K562 (cell line): Measurements from ENCODE around the gene NTRK1. TPM values are rescaled to one million over a fixed set of nuclear protein-coding genes. Genes with fewer than 3 reads are reported as not detected.

ENCODE experiments used
- BRF2 ChIP-seq: IDR thresholded peaks from 3 replicates; pipeline ENCODE4 v1.6.1; 2011; ENCODE audit warnings: borderline replicate concordance, mild to moderate bottlenecking; ENCODE audit not compliant: insufficient read length, insufficient read depth
- HDAC3 ChIP-seq: fragments of 450-650 bp; IDR thresholded peaks from 2 replicates; pipeline ENCODE4 v1.6.1; 2018; ENCODE audit warnings: borderline replicate concordance, mild to moderate bottlenecking, moderate library complexity; ENCODE audit not compliant: partially characterized antibody
- ILF3 ChIP-seq: fragments of 450-650 bp; IDR thresholded peaks from 2 replicates; pipeline ENCODE4 v1.6.1; 2018; ENCODE audit warnings: antibody characterized with exemption, mild to moderate bottlenecking, moderate library complexity, borderline replicate concordance
- KLF1 ChIP-seq: fragments of 450-650 bp; IDR thresholded peaks from 2 replicates; pipeline ENCODE4 v1.6.1; 2016; ENCODE audit warnings: missing genetic modification characterization, missing compliant biosample characterization
- MXD1 ChIP-seq: fragments of 250-450 bp; sonication (Bioruptor Pico); IDR thresholded peaks from 2 replicates; pipeline ENCODE4 v1.8.0; 2021; ENCODE audit warnings: borderline replicate concordance, mild to moderate bottlenecking, moderate library complexity; ENCODE audit not compliant: poor library complexity, severe bottlenecking
- PHB ChIP-seq: fragments of 250-450 bp; sonication (Bioruptor Pico); IDR thresholded peaks from 2 replicates; pipeline ENCODE4 v1.5.0; 2021
- RB1 ChIP-seq: fragments of 450-650 bp; IDR thresholded peaks from 2 replicates; pipeline ENCODE4 v1.6.1; 2017; ENCODE audit warnings: low read depth, mild to moderate bottlenecking
- SMARCE1 ChIP-seq: fragments of 450-650 bp; IDR thresholded peaks from 2 replicates; pipeline ENCODE4 v1.7.1; 2016; ENCODE audit warnings: mild to moderate bottlenecking
- ZFX ChIP-seq: sonication (generic); formaldehyde crosslinking; IDR thresholded peaks from 2 replicates; pipeline ENCODE4 v1.8.0; 2022; ENCODE audit warnings: mild to moderate bottlenecking, missing genetic modification reagents, moderate library complexity
- ZNF124 ChIP-seq: sonication (generic); formaldehyde crosslinking; IDR thresholded peaks from 2 replicates; pipeline ENCODE4 v1.8.1; 2022; ENCODE audit warnings: missing genetic modification reagents
- ZNF143 ChIP-seq: sonication (generic); formaldehyde crosslinking; IDR thresholded peaks from 2 replicates; pipeline ENCODE4 v1.9.0; 2022; ENCODE audit warnings: mild to moderate bottlenecking, missing genetic modification reagents
- ZNF551 ChIP-seq: fragments of 250-450 bp; sonication (Bioruptor Pico); IDR thresholded peaks from 2 replicates; pipeline ENCODE4 v1.5.0; 2021; ENCODE audit warnings: mild to moderate bottlenecking, moderate library complexity
- polyA plus RNA-seq, 8 experiments: library from polyadenylated mRNA; depleted of rRNA in 4 of 8; stranded (reverse) in 5 of 8; unstranded in 3 of 8; fragments of >200 nt; fragmentation: Nextera tagmentation in 2 of 8; fragmentation: Illumina TruSeq in 1 of 8; extraction: Ambion mirVana in 2 of 8; extraction: Trizol in 1 of 8; gene quantifications; 2 replicates each; pipeline versions ENCODE4 v1.2.1 to v1.2.3, GENCODE V29; 2011 to 2014; ENCODE audit warnings: inconsistent platforms in 1 of 8, missing spikeins in 1 of 8
- total RNA-seq, 7 experiments: library from RNA; depleted of rRNA in 6 of 7; stranded (reverse); fragments of >200 nt in 6 of 7; fragmentation: Illumina TruSeq in 2 of 7; extraction: Trizol in 2 of 7; gene quantifications; 2 replicates each; pipeline versions ENCODE4 v1.2.1 to v1.2.3, GENCODE V29; 2011 to 2021; ENCODE audit warnings: low replicate concordance in 1 of 7
- TF ChIP-seq, protein P1 (sequence below): fragments of 250-450 bp; sonication (Bioruptor Pico); IDR thresholded peaks from 2 replicates; pipeline ENCODE4 v1.9.0; 2021; ENCODE audit warnings: mild to moderate bottlenecking, inconsistent platforms
- TF ChIP-seq, protein P2 (sequence below), 2 experiments: fragments of 450-650 bp in 1 of 2; sonication (generic) in 1 of 2; formaldehyde crosslinking in 1 of 2; IDR thresholded peaks in 1 of 2; conservative IDR thresholded peaks in 1 of 2; 2 replicates each; pipeline versions ENCODE4 v1.6.1 to v1.8.1; 2016 to 2023; ENCODE audit warnings: mild to moderate bottlenecking in 2 of 2, moderate library complexity in 2 of 2, inconsistent platforms in 1 of 2, missing genetic modification reagents in 1 of 2
- TF ChIP-seq, protein P3 (sequence below): sonication (generic); formaldehyde crosslinking; IDR thresholded peaks from 2 replicates; pipeline ENCODE4 v1.8.0; 2022; ENCODE audit warnings: mild to moderate bottlenecking, low read depth, missing genetic modification reagents
- TF ChIP-seq, protein P4 (sequence below): sonication (generic); IDR thresholded peaks from 2 replicates; pipeline ENCODE4 v1.6.1; 2016

NTRK1 gene
- total and polyA plus RNA-seq, 9 of the 15 experiments (the other 6 are each of a cell fraction or from before 2014, with no cell fraction given) = 0.46 to 30.0 (median 7.9) TPM

DNA sequence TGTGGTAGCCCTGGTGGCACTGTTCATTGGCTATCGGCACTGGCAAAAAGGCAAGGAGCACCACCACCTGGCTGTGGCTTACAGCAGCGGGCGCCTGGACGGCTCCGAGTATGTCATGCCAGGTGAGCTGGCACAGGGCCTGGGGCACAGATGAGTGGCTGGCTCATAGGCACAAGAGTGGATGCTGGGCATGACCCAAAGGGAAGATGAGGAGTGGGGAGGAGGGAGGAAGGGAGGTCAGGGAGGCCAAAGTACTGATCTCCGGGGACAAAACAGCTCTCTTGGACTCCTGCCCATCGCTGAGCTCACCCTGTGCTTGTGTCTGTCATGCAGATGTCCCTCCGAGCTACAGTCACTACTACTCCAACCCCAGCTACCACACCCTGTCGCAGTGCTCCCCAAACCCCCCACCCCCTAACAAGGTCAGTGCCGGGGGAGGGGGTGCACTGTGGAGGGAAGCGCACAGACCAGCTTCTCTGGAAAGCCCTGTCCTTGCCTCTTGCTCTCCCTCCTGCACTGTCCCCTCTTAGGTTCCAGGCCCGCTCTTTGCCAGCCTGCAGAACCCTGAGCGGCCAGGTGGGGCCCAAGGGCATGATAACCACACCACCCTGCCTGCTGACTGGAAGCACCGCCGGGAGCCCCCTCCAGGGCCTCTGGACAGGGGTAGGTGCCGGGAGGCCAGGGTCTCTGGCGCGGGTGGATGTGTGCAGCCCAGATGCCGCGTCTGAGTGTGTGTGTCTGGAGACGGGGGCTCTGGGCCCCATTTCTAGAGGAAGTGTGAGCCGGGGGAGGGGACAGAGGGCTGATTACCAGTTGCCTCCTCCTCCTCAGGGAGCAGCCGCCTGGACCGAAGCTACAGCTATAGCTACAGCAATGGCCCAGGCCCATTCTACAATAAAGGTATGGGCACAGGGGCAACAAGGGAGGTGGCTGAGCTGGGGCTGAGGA, 52.5 kb downstream of the NTRK1 start (continued):
- TF ChIP-seq, protein P1, sequence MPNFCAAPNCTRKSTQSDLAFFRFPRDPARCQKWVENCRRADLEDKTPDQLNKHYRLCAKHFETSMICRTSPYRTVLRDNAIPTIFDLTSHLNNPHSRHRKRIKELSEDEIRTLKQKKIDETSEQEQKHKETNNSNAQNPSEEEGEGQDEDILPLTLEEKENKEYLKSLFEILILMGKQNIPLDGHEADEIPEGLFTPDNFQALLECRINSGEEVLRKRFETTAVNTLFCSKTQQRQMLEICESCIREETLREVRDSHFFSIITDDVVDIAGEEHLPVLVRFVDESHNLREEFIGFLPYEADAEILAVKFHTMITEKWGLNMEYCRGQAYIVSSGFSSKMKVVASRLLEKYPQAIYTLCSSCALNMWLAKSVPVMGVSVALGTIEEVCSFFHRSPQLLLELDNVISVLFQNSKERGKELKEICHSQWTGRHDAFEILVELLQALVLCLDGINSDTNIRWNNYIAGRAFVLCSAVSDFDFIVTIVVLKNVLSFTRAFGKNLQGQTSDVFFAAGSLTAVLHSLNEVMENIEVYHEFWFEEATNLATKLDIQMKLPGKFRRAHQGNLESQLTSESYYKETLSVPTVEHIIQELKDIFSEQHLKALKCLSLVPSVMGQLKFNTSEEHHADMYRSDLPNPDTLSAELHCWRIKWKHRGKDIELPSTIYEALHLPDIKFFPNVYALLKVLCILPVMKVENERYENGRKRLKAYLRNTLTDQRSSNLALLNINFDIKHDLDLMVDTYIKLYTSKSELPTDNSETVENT (CRISPR knock-in tag) = no peak
- TF ChIP-seq, protein P2, sequence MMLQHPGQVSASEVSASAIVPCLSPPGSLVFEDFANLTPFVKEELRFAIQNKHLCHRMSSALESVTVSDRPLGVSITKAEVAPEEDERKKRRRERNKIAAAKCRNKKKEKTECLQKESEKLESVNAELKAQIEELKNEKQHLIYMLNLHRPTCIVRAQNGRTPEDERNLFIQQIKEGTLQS (IDR thresholded peaks at IDR 0.05) = peak; percentile 76
- TF ChIP-seq, protein P2 (CRISPR knock-in tag; conservative IDR thresholded peaks at IDR 0.05) = no peak
- no peak for TF ChIP-seq ILF3
- TF ChIP-seq ZNF551 (CRISPR knock-in tag) = no peak
- TF ChIP-seq, protein P3, sequence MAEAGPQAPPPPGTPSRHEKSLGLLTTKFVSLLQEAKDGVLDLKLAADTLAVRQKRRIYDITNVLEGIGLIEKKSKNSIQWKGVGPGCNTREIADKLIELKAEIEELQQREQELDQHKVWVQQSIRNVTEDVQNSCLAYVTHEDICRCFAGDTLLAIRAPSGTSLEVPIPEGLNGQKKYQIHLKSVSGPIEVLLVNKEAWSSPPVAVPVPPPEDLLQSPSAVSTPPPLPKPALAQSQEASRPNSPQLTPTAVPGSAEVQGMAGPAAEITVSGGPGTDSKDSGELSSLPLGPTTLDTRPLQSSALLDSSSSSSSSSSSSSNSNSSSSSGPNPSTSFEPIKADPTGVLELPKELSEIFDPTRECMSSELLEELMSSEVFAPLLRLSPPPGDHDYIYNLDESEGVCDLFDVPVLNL (CRISPR knock-in tag) = no peak
- 0 out of 2 replicates have a peak, but pooled peaks have one; percentile 18 for TF ChIP-seq RB1
- TF ChIP-seq ZFX (CRISPR knock-in tag) = peak; percentile 71
- no peak for TF ChIP-seq HDAC3
- TF ChIP-seq SMARCE1 = peak; percentile 26; the same call in 1 of the 2 replicates
- no peak for TF ChIP-seq ZNF124 (CRISPR knock-in tag)
- TF ChIP-seq, protein P4, sequence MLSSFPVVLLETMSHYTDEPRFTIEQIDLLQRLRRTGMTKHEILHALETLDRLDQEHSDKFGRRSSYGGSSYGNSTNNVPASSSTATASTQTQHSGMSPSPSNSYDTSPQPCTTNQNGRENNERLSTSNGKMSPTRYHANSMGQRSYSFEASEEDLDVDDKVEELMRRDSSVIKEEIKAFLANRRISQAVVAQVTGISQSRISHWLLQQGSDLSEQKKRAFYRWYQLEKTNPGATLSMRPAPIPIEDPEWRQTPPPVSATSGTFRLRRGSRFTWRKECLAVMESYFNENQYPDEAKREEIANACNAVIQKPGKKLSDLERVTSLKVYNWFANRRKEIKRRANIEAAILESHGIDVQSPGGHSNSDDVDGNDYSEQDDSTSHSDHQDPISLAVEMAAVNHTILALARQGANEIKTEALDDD = no peak
- TF ChIP-seq BRF2 = no peak
- TF ChIP-seq MXD1 (CRISPR knock-in tag) = no peak
- peak; percentile 10; the same call in 1 of the 2 replicates for TF ChIP-seq ZNF143 (CRISPR knock-in tag)
- 0 out of 2 replicates have a peak, but pooled peaks have one; percentile 14 for TF ChIP-seq KLF1 (tag)
- 0 out of 2 replicates have a peak, but pooled peaks have one; percentile 37 for TF ChIP-seq PHB (CRISPR knock-in tag)
